ENCODE measurements around the gene ARHGEF1.
"Not testable (repeated sequence)": the region's sequence is repeated elsewhere in the genome, so short reads cannot be mapped to it uniquely, and the experiment has no call there.

ARHGEF1 gene

GRCh38 chr19:41862445-41862986, 20.5 kb upstream of the ARHGEF1 start:
- DNase-seq, result no peak

GRCh38 chr19:41863209-41863931, 19.6 kb upstream of the ARHGEF1 start:
- DNase-seq, result peak; percentile 81 to 86

- no peak for DNase-seq
Measured at GRCh38 chr19:41864374-41864773, 18.6 kb upstream of the ARHGEF1 start.

- DNase-seq, result no peak
Measured at GRCh38 chr19:41866284-41866683, 16.7 kb upstream of the ARHGEF1 start.

GRCh38 chr19:41868120-41868988, 14.6 kb upstream of the ARHGEF1 start:
- no peak for DNase-seq

GRCh38 chr19:41868989-41869300, 14.0 kb upstream of the ARHGEF1 start:
- no peak for DNase-seq

- DNase-seq, result no peak
Measured at GRCh38 chr19:41869374-41869955, 13.5 kb upstream of the ARHGEF1 start.

- DNase-seq, result peak; percentile 39 to 49
Measured at GRCh38 chr19:41870401-41870873, 12.5 kb upstream of the ARHGEF1 start.

GRCh38 chr19:41871573-41872383, 11.2 kb upstream of the ARHGEF1 start:
- DNase-seq, result peak; percentile 94 to 96

GRCh38 chr19:41872384-41872774, 10.6 kb upstream of the ARHGEF1 start:
- no peak for DNase-seq

- DNase-seq, result peak; percentile 74 to 75
Measured at GRCh38 chr19:41872775-41873647, 10.0 kb upstream of the ARHGEF1 start.

- DNase-seq, result not testable (repeated sequence)
Measured at GRCh38 chr19:41875973-41876372, 7.0 kb upstream of the ARHGEF1 start.

- peak; percentile 86 for DNase-seq
Measured at GRCh38 chr19:41876847-41877832, 5.8 kb upstream of the ARHGEF1 start, which contains the start of gene CD79A. TSS of gene CD79A (plus strand) at chr19:41877279. CDS start at chr19:41877305, 26 bp downstream.

GRCh38 chr19:41877916-41878905, 4.8 kb upstream of the ARHGEF1 start:
- no peak for DNase-seq

- no peak for DNase-seq
Measured at GRCh38 chr19:41879080-41879479, 3.9 kb upstream of the ARHGEF1 start.

- no peak for DNase-seq
Measured at GRCh38 chr19:41879670-41880328, 3.2 kb upstream of the ARHGEF1 start.

- no peak for DNase-seq
Measured at GRCh38 chr19:41880329-41880708, 2.7 kb upstream of the ARHGEF1 start.

GRCh38 chr19:41883463-41883820, 458 bp downstream of the ARHGEF1 start:
- DNase-seq, result no peak

All from Kasumi-1 (cell line).